NCI-H1105 treated with DMSO at 0.1 percent for 48 hours (cell line): Measurements from ENCODE around the gene LRBA.
A peak's percentile ranks its signal among the peaks of the same experiment; 100 is the strongest.

Experiments
- DNase-seq: peaks from one replicate; lab custom pipeline; 2025; lab: John Stamatoyannopoulos, UW

The LRBA gene

DNA sequence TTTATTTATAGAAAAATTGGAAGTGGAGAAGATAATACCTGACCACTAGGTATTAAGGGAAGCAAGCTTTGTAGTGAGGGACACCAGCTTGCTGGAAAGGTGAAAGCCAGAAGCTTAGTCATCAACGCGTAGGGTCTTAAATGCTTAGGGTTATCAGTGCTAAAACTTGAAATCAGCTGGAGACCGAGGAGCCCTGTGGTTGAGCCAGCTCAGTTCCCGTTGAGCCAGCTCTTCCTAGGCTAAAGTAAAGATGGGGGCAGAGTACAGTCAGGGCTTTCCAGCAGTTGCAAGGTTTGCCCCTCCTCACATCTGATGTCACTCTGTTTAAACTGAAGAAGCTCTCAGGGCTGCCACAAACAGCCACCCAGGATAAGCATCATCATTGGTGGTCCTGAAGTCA, 696.1 kb downstream of the LRBA start:
- DNase-seq, result no peak

DNA sequence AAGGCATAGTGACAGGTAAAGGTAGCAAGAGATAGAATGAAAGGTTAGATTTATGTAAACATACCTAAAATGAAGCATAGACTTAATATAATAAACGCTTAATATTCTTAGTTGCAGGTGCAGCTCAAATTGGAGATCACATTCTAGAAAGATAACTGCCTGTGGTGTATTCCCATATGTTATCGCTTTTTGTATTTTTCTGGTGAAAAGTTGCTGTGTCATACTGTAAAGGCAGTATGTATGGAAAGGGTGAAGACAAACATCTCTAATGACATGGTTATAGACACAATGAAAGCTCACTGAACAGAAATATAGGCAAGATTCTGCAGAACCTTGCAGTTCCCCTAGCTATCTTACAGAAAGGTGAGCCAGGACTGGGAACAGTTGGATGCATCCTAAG, 696.6 kb downstream of the LRBA start:
- DNase-seq, result no peak

DNA sequence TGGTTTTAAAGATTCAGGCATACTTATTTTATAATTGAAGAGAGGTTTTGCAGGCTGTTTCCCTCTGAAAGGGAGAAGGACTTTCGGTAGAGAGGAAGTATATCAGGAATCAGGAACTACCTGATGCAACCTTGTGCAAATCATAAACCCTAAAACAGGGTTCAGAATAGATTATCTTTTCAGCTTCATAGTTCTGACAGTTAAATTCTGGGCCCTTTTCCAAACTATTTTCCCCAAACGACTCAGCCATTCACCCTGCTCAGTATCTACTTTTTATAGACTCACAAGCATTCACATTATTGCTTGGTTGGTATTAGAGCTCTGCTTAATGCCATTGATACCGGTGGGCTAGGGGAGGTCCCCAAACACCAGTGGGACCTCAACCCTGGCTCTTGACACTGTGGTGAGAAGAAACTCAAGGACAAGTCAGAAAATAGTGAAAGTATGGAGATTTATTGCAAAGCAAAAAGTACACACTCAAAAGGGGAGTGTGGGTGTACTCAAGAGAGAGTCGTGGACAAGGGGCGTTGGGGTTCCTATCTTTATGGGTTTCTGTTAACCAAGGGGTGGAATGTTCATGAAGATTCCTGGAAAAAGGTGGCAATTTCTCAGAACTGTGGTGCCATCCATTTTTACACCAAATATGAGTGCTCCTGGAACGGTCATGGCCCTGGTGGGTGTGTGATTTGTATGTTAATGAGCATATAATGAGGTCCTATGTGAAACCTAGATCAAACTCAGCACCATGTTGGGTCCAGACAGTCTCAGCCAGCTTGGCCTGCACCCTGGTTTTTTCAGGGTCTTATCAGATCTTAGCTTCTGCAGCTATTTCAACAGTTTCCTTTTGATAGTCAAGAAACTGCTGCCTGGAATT, 698.5 kb downstream of the LRBA start:
- no peak for DNase-seq

- DNase-seq, result no peak
Observed at GRCh38 chr4:150315691-150316090, 699.4 kb downstream of the LRBA start.

DNA sequence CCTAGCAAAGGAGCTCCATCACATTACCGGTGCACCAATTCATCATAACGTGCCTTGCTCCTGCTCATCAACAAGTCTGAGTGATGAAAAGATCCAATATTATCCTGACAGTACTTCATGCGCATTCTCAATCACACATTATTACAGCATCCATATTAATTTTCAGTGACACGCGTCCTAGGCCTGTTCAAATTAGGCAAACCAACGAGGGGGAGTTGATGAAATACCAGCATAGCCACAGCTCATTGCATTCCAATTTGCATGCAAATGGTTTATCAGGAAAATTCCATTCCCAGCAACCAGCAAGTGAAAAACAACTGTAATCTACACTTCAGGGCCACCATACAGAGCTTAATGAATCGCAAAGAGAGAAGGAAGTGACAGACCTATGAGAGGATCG, 699.9 kb downstream of the LRBA start:
- no peak for DNase-seq

DNA sequence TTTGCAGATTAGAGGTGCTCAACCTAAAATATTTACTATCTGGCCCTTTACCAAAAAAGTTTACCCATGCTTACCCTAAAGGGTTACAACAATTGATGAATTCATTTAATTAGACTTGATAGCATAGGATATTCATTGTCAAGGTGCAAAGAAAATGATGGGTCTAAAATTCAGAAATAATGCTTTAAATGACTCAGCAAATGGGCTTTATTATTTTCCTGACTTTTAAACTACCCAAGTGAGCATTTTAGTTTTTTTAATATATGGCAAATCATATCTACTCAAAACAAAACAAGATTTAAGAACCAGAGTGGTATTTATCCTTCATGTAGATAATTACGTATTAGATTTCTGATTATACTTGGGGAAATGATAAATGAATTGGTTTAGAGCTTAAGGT, 701.1 kb downstream of the LRBA start:
- no peak for DNase-seq

DNA sequence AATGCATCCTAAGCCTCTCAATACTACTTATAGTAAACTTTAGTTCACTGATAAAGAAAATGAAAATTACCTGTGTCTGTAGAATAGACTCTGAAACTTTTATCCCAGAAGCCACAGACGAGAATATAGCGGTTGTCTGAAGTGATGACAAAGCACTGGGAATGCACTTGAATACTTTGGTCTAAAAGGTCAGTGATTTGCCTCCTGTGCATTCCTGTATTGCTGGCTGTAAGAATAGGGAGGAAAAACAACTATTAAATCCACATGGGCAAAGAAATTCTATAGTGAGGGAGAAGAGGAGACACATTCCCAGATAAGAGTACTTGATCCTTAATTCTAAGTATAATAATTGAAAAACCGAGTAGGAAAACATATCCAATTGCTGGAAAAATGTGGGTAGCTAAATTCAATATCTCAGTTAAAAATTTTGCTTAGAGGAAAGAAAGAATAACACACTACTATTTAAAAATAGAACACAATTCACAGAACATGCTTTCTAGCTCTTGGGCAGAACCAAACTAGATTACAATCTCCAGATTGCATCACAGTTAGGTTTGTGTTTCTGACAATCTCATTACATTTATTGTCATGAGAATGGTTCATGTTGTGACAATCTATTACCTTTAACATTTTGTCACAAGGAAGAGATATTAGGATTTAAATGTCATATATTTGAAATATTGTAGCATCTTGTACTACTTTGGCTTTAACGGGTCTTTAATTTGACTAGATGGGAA, 704.8 kb downstream of the LRBA start:
- DNase-seq, result no peak

GRCh38 chr4:150308824-150309472, 706.1 kb downstream of the LRBA start:
- no peak for DNase-seq

- DNase-seq, result no peak
Observed at GRCh38 chr4:150306719-150307118, 708.4 kb downstream of the LRBA start.

DNA sequence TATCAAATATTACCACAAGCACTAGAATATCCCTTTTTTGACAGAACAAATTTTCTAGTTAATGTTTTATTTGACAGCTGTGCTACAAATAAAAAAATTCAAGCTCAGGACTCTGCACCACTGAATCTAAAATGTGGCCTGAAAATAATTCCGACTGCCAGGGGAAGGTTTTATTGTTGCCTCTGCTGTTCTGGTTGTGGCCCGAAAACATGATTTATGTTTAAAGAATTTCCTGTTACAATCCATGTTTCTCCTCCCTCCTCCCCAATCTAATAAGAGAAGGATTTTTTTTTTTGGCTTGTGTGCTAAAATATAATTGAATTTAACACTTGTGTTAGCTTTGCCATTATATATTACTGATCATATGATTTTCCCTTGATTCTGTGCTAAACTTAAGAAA, 709.1 kb downstream of the LRBA start:
- DNase-seq, result no peak

- DNase-seq, result no peak
Observed at GRCh38 chr4:150302553-150302952, 712.5 kb downstream of the LRBA start.

- DNase-seq, result no peak
Observed at GRCh38 chr4:150299816-150300215, 715.3 kb downstream of the LRBA start.

GRCh38 chr4:150297861-150298474, 717.1 kb downstream of the LRBA start:
- DNase-seq, result peak; percentile 40

GRCh38 chr4:150289881-150290280, 725.2 kb downstream of the LRBA start:
- no peak for DNase-seq

- DNase-seq, result no peak
Observed at GRCh38 chr4:150289198-150289597, 725.9 kb downstream of the LRBA start.

DNA sequence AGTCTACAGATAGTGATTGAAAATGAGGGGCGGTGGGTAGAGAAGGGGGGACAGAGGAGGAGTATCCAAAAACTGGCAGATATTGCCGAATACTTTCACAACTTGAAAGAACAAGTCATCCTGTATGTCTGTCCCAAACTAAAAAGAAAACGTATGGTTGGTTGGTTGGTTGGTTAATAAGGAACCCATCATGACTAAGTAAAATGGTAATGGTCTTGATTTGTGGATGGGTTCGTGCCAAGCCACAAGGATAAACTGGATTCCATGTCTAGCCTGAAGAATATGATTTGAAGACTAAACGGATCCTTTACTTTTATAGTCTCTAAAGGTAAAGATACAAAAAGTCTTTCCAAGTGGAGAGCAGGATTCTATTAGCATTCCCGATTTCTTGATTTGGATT, 728.4 kb downstream of the LRBA start:
- DNase-seq, result no peak

DNA sequence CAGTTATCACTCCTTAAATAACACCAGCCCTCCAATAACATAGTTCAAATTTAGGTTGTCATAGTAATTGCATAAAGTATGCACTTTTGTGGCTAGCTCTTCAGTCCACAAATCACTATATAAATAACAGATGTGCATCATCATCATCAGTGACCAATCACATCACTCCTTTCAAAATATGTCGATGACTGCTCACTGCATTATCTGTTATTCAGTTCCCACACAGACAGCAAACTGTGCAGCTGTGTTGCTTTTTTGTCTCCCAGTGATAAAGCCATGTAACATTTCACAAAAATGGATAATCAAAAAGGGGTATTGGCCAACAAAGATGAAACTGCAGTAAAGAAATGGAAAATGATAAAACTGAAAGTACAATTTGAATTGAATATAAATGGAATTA, 731.4 kb downstream of the LRBA start:
- no peak for DNase-seq

- DNase-seq, result no peak
Observed at GRCh38 chr4:150280975-150281374, 734.1 kb downstream of the LRBA start.

GRCh38 chr4:150280081-150280895, 734.8 kb downstream of the LRBA start:
- DNase-seq, result no peak

DNA sequence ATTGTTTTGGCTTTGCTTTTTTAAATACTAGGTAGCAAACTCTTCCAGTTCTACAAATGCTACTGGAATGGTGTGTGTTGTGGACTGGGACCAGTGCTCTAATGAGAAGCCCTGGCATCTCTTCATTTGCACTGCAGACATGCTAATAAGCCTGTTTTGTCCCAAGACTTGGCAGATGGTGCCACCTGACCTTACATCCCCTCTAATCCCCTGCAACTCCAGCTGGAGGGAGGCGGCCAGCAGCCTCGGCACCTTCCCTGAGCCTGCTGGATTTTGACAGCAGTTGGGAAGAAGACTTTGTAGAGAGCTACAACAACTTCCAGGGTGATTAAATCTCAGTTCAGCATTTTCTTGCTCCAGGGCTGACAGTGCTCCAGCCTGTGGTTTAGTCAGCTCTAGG, 736.9 kb downstream of the LRBA start:
- no peak for DNase-seq

DNA sequence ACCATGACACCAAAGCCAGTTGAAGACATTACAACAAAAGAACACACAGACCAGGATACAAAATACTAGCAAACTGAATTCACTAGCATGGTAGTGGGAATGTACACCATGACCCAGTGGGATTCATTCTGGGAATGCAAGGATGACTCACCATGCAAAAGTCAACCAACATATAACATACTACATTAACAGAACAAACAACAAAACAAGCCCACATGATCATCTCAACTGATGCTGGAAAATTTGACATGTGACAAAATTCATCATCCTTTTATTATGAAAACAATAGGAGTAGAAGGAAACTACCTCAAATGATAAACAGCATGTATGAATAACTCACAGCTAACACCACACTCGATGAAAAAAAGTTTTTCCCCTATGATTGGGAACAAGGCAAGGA, 746.6 kb downstream of the LRBA start:
- DNase-seq, result no peak

GRCh38 chr4:150265806-150266205, 749.3 kb downstream of the LRBA start:
- no peak for DNase-seq
